ENCODE measurements around the gene MYOM3.

Gene MYOM3

GRCh38 chr1:24084050-24084449 is 27.9 kb downstream of the MYOM3 start:
- Histone ChIP-seq H3K4me3 (ENCODE audit: low read length) (no peak overlapping the region), H3K27ac (ENCODE audit: low read depth, low read length) (no peak overlapping the region), H3K9ac (ENCODE audit: low read length) (no peak overlapping the region), H3K27me3 (ENCODE audit: control insufficient read depth, insufficient read depth, low read length) (no peaks in the 10 kb centered on the region), H3K4me1 (ENCODE audit: control insufficient read depth, insufficient read depth, low read length) (no peaks in the 10 kb centered on the region), H3K36me3 (ENCODE audit: control insufficient read depth, insufficient read depth, low read length) (no peaks in the 10 kb centered on the region)

GRCh38 chr1:24082372-24082771 is 29.6 kb downstream of the MYOM3 start:
- H3K36me3 ChIP-seq (ENCODE audit: control insufficient read depth, insufficient read depth, low read length), result no peaks in the 10 kb centered on the region
- H3K27ac ChIP-seq (ENCODE audit: low read depth, low read length), result no peak overlapping the region
- H3K9ac ChIP-seq (ENCODE audit: low read length), result no peak overlapping the region
- no peaks in the 10 kb centered on the region for H3K27me3 ChIP-seq (ENCODE audit: control insufficient read depth, insufficient read depth, low read length)
- H3K4me3 ChIP-seq (ENCODE audit: low read length), result no peak overlapping the region
- H3K4me1 ChIP-seq (ENCODE audit: control insufficient read depth, insufficient read depth, low read length), result no peaks in the 10 kb centered on the region

- no peak overlapping the region for H3K4me3 ChIP-seq (ENCODE audit: low read length)
- H3K4me1 ChIP-seq (ENCODE audit: control insufficient read depth, insufficient read depth, low read length), result no peaks in the 10 kb centered on the region
- no peaks in the 10 kb centered on the region for H3K36me3 ChIP-seq (ENCODE audit: control insufficient read depth, insufficient read depth, low read length)
Observed at GRCh38 chr1:24081190-24081589, 30.7 kb downstream of the MYOM3 start.

GRCh38 chr1:24080131-24080530 is 31.8 kb downstream of the MYOM3 start:
- no peak overlapping the region for H3K4me3 ChIP-seq (ENCODE audit: low read length)
- H3K27ac ChIP-seq (ENCODE audit: low read depth, low read length), result no peak overlapping the region
- no peaks in the 10 kb centered on the region for H3K27me3 ChIP-seq (ENCODE audit: control insufficient read depth, insufficient read depth, low read length)
- H3K9ac ChIP-seq (ENCODE audit: low read length), result no peak overlapping the region
- H3K4me1 ChIP-seq (ENCODE audit: control insufficient read depth, insufficient read depth, low read length), result no peaks in the 10 kb centered on the region
- no peaks in the 10 kb centered on the region for H3K36me3 ChIP-seq (ENCODE audit: control insufficient read depth, insufficient read depth, low read length)

More at GRCh38 chr1:24081190-24081589, 30.7 kb downstream of the MYOM3 start:
- Histone ChIP-seq H3K27ac (ENCODE audit: low read depth, low read length) (no peak overlapping the region), H3K27me3 (ENCODE audit: control insufficient read depth, insufficient read depth, low read length) (no peaks in the 10 kb centered on the region), H3K9ac (ENCODE audit: low read length) (no peak overlapping the region)

- no peaks in the 10 kb centered on the region for H3K36me3 ChIP-seq (ENCODE audit: control insufficient read depth, insufficient read depth, low read length)
- H3K27me3 ChIP-seq (ENCODE audit: control insufficient read depth, insufficient read depth, low read length), result no peaks in the 10 kb centered on the region
- H3K4me3 ChIP-seq (ENCODE audit: low read length), result no peak overlapping the region
- H3K27ac ChIP-seq (ENCODE audit: low read depth, low read length), result no peak overlapping the region
- no peaks in the 10 kb centered on the region for H3K4me1 ChIP-seq (ENCODE audit: control insufficient read depth, insufficient read depth, low read length)
- H3K9ac ChIP-seq (ENCODE audit: low read length), result no peak overlapping the region
Observed at GRCh38 chr1:24077278-24077978, 34.5 kb downstream of the MYOM3 start.

- no peaks in the 10 kb centered on the region for H3K27me3 ChIP-seq (ENCODE audit: control insufficient read depth, insufficient read depth, low read length)
- no peaks in the 10 kb centered on the region for H3K36me3 ChIP-seq (ENCODE audit: control insufficient read depth, insufficient read depth, low read length)
- H3K4me1 ChIP-seq (ENCODE audit: control insufficient read depth, insufficient read depth, low read length), result no peaks in the 10 kb centered on the region
- no peak overlapping the region for H3K9ac ChIP-seq (ENCODE audit: low read length)
- H3K4me3 ChIP-seq (ENCODE audit: low read length), result no peak overlapping the region
- H3K27ac ChIP-seq (ENCODE audit: low read depth, low read length), result no peak overlapping the region
Observed at GRCh38 chr1:24075946-24076345, 36.0 kb downstream of the MYOM3 start.

- Histone ChIP-seq H3K4me1 (ENCODE audit: control insufficient read depth, insufficient read depth, low read length) (no peaks in the 10 kb centered on the region), H3K4me3 (ENCODE audit: low read length) (no peak overlapping the region), H3K27me3 (ENCODE audit: control insufficient read depth, insufficient read depth, low read length) (no peaks in the 10 kb centered on the region), H3K9ac (ENCODE audit: low read length) (no peak overlapping the region), H3K36me3 (ENCODE audit: control insufficient read depth, insufficient read depth, low read length) (no peaks in the 10 kb centered on the region), H3K27ac (ENCODE audit: low read depth, low read length) (no peak overlapping the region)
Observed at GRCh38 chr1:24075590-24075854, 36.4 kb downstream of the MYOM3 start.

- Histone ChIP-seq H3K27me3 (ENCODE audit: control insufficient read depth, insufficient read depth, low read length) (no peaks in the 10 kb centered on the region), H3K9ac (ENCODE audit: low read length) (no peak overlapping the region), H3K27ac (ENCODE audit: low read depth, low read length) (no peak overlapping the region), H3K4me3 (ENCODE audit: low read length) (no peak overlapping the region), H3K36me3 (ENCODE audit: control insufficient read depth, insufficient read depth, low read length) (no peaks in the 10 kb centered on the region), H3K4me1 (ENCODE audit: control insufficient read depth, insufficient read depth, low read length) (no peaks in the 10 kb centered on the region)
Observed at GRCh38 chr1:24074817-24075589, 36.9 kb downstream of the MYOM3 start.

- Histone ChIP-seq H3K9ac (ENCODE audit: low read length) (no peak overlapping the region), H3K27ac (ENCODE audit: low read depth, low read length) (no peak overlapping the region), H3K27me3 (ENCODE audit: control insufficient read depth, insufficient read depth, low read length) (no peaks in the 10 kb centered on the region), H3K36me3 (ENCODE audit: control insufficient read depth, insufficient read depth, low read length) (no peaks in the 10 kb centered on the region), H3K4me3 (ENCODE audit: low read length) (no peak overlapping the region), H3K4me1 (ENCODE audit: control insufficient read depth, insufficient read depth, low read length) (no peaks in the 10 kb centered on the region)
Observed at GRCh38 chr1:24074196-24074595, 37.7 kb downstream of the MYOM3 start.

GRCh38 chr1:24071941-24072340 is 40.0 kb downstream of the MYOM3 start:
- no peaks in the 10 kb centered on the region for H3K4me1 ChIP-seq (ENCODE audit: control insufficient read depth, insufficient read depth, low read length)
- no peak overlapping the region for H3K27ac ChIP-seq (ENCODE audit: low read depth, low read length)
- H3K27me3 ChIP-seq (ENCODE audit: control insufficient read depth, insufficient read depth, low read length), result no peaks in the 10 kb centered on the region
- no peak overlapping the region for H3K4me3 ChIP-seq (ENCODE audit: low read length)
- H3K36me3 ChIP-seq (ENCODE audit: control insufficient read depth, insufficient read depth, low read length), result no peaks in the 10 kb centered on the region
- no peak overlapping the region for H3K9ac ChIP-seq (ENCODE audit: low read length)

GRCh38 chr1:24070821-24071393 is 41.0 kb downstream of the MYOM3 start:
- H3K9ac ChIP-seq (ENCODE audit: low read length), result no peak overlapping the region
- H3K27ac ChIP-seq (ENCODE audit: low read depth, low read length), result no peak overlapping the region
- no peaks in the 10 kb centered on the region for H3K36me3 ChIP-seq (ENCODE audit: control insufficient read depth, insufficient read depth, low read length)
- H3K4me1 ChIP-seq (ENCODE audit: control insufficient read depth, insufficient read depth, low read length), result no peaks in the 10 kb centered on the region
- H3K4me3 ChIP-seq (ENCODE audit: low read length), result no peak overlapping the region
- H3K27me3 ChIP-seq (ENCODE audit: control insufficient read depth, insufficient read depth, low read length), result no peaks in the 10 kb centered on the region

GRCh38 chr1:24069817-24070216 is 42.1 kb downstream of the MYOM3 start:
- H3K27me3 ChIP-seq (ENCODE audit: control insufficient read depth, insufficient read depth, low read length), result no peaks in the 10 kb centered on the region
- no peak overlapping the region for H3K4me3 ChIP-seq (ENCODE audit: low read length)
- H3K9ac ChIP-seq (ENCODE audit: low read length), result no peak overlapping the region
- H3K27ac ChIP-seq (ENCODE audit: low read depth, low read length), result no peak overlapping the region
- no peaks in the 10 kb centered on the region for H3K36me3 ChIP-seq (ENCODE audit: control insufficient read depth, insufficient read depth, low read length)
- H3K4me1 ChIP-seq (ENCODE audit: control insufficient read depth, insufficient read depth, low read length), result no peaks in the 10 kb centered on the region

- no peaks in the 10 kb centered on the region for H3K4me1 ChIP-seq (ENCODE audit: control insufficient read depth, insufficient read depth, low read length)
- H3K4me3 ChIP-seq (ENCODE audit: low read length), result no peak overlapping the region
- H3K36me3 ChIP-seq (ENCODE audit: control insufficient read depth, insufficient read depth, low read length), result no peaks in the 10 kb centered on the region
- H3K27me3 ChIP-seq (ENCODE audit: control insufficient read depth, insufficient read depth, low read length), result no peaks in the 10 kb centered on the region
- no peak overlapping the region for H3K9ac ChIP-seq (ENCODE audit: low read length)
- no peak overlapping the region for H3K27ac ChIP-seq (ENCODE audit: low read depth, low read length)
Observed at GRCh38 chr1:24067978-24068377, 44.0 kb downstream of the MYOM3 start.

Measured in rectal smooth muscle tissue (tissue), 1 donor.